Suprapubic skin (tissue), 4 donors: ENCODE data around the gene HCFC1. TPM values are rescaled to one million over a fixed set of nuclear protein-coding genes. Genes with fewer than 3 reads are reported as not detected.

ENCODE experiments used
- DNase-seq, 2 donors: peaks; one replicate each; pipeline ENCODE4 v3.0.0-alpha.2; 2019; ENCODE audit warnings: low spot score in 2 of 2
- H3K27ac ChIP-seq: fragments of 200-600 bp; sonication (generic); one replicate; pipeline ENCODE4 v1.5.1; 2019
- H3K27me3 ChIP-seq: fragments of 200-600 bp; sonication (generic); one replicate; pipeline ENCODE4 v1.5.1; 2019
- H3K36me3 ChIP-seq: fragments of 200-600 bp; sonication (generic); one replicate; pipeline ENCODE4 v1.5.1; 2019
- H3K4me1 ChIP-seq: fragments of 200-600 bp; sonication (generic); one replicate; pipeline ENCODE4 v1.5.1; 2019
- H3K4me3 ChIP-seq: fragments of 200-600 bp; sonication (generic); one replicate; pipeline ENCODE4 v1.5.1; 2019; ENCODE audit warnings: mild to moderate bottlenecking
- H3K9me3 ChIP-seq: fragments of 200-600 bp; sonication (generic); one replicate; pipeline ENCODE4 v1.5.1; 2019
- EP300 ChIP-seq: sonication (generic); formaldehyde crosslinking; IDR thresholded peaks from one replicate; pipeline ENCODE4 v1.6.1; 2017; ENCODE audit warnings: antibody characterized with exemption
- POLR2A ChIP-seq, 2 donors: fragments of 450-650 bp; IDR thresholded peaks; one replicate each; pipeline ENCODE4 v1.6.1; 2017; ENCODE audit warnings: antibody characterized with exemption in 2 of 2, mild to moderate bottlenecking in 2 of 2, moderate library complexity in 2 of 2
- POLR2AphosphoS5 ChIP-seq, 3 donors: sonication (generic); formaldehyde crosslinking; IDR thresholded peaks; one replicate each; pipeline ENCODE4 v1.6.1; 2017; ENCODE audit warnings: antibody characterized with exemption in 3 of 3
- WGBS: methylation state at CpG from one replicate; pipeline ENCODE4 v1.1.5; 2018; 5-methylcytosine and 5-hydroxymethylcytosine counted together
- total RNA-seq, 4 donors: library from RNA; depleted of rRNA; stranded (reverse); fragments of >200 nt; gene quantifications; one replicate each; pipeline ENCODE4 v1.1.0, GENCODE V29; 2016
- TF ChIP-seq, protein P1 (sequence below), 2 donors: fragments of 200-600 bp in 1 of 2; fragments of 450-650 bp in 1 of 2; sonication (generic) in 1 of 2; IDR thresholded peaks; one replicate each; pipeline ENCODE4 v1.5.1; 2016 to 2019; ENCODE audit warnings: antibody characterized with exemption in 2 of 2, mild to moderate bottlenecking in 1 of 2, moderate library complexity in 1 of 2

Gene HCFC1
- total RNA-seq, 4 donors from 2014 or later = 51.9 to 72.2 (median 55.3) TPM

GRCh38 chrX:153989973-153990655, 18.5 kb upstream of the HCFC1 start:
- WGBS = 89% methylated on average over 14 of the region's 14 CpGs
- H3K27ac ChIP-seq = no peak overlapping the region
- H3K9me3 ChIP-seq = no peaks in the 10 kb centered on the region

GRCh38 chrX:153988493-153988892, 16.9 kb upstream of the HCFC1 start:
- peaks cover 18% of the 10 kb centered on the region for H3K4me1 ChIP-seq

More at GRCh38 chrX:153989973-153990655, 18.5 kb upstream of the HCFC1 start:
- no peak overlapping the region for H3K4me3 ChIP-seq
- H3K27me3 ChIP-seq = no peaks in the 10 kb centered on the region
- peaks cover 9% of the 10 kb centered on the region for H3K4me1 ChIP-seq
- H3K36me3 ChIP-seq = no peaks in the 10 kb centered on the region
- TF ChIP-seq POLR2A (IDR thresholded peaks at IDR 0.05) (no peak), EP300 (no peak), POLR2AphosphoS5 (IDR thresholded peaks at IDR 0.05) (no peak)
- TF ChIP-seq, protein P1, sequence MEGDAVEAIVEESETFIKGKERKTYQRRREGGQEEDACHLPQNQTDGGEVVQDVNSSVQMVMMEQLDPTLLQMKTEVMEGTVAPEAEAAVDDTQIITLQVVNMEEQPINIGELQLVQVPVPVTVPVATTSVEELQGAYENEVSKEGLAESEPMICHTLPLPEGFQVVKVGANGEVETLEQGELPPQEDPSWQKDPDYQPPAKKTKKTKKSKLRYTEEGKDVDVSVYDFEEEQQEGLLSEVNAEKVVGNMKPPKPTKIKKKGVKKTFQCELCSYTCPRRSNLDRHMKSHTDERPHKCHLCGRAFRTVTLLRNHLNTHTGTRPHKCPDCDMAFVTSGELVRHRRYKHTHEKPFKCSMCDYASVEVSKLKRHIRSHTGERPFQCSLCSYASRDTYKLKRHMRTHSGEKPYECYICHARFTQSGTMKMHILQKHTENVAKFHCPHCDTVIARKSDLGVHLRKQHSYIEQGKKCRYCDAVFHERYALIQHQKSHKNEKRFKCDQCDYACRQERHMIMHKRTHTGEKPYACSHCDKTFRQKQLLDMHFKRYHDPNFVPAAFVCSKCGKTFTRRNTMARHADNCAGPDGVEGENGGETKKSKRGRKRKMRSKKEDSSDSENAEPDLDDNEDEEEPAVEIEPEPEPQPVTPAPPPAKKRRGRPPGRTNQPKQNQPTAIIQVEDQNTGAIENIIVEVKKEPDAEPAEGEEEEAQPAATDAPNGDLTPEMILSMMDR (IDR thresholded peaks at IDR 0.05) = no peak
- no peak for DNase-seq

GRCh38 chrX:153984351-153985178, 12.9 kb upstream of the HCFC1 start:
- peaks cover 18% of the 10 kb centered on the region for H3K4me1 ChIP-seq
- peak overlapping the region; percentile 59 for H3K27ac ChIP-seq
- 72% methylated on average over 10 of the region's 20 CpGs for WGBS
- no peaks in the 10 kb centered on the region for H3K36me3 ChIP-seq
- no peaks in the 10 kb centered on the region for H3K9me3 ChIP-seq
- no peak overlapping the region for H3K4me3 ChIP-seq
- no peak for DNase-seq
- H3K27me3 ChIP-seq = no peaks in the 10 kb centered on the region
- TF ChIP-seq POLR2A (IDR thresholded peaks at IDR 0.05) (no peak), POLR2AphosphoS5 (IDR thresholded peaks at IDR 0.05) (no peak), EP300 (no peak)
- TF ChIP-seq, protein P1 (IDR thresholded peaks at IDR 0.05) = no peak

More at GRCh38 chrX:153988493-153988892, 16.9 kb upstream of the HCFC1 start:
- Histone ChIP-seq H3K27ac (no peak overlapping the region), H3K36me3 (no peaks in the 10 kb centered on the region), H3K27me3 (no peaks in the 10 kb centered on the region), H3K4me3 (no peak overlapping the region), H3K9me3 (no peaks in the 10 kb centered on the region)
- WGBS = 78% methylated on average over 12 of the region's 12 CpGs
- no peak for DNase-seq
- TF ChIP-seq, protein P1 (IDR thresholded peaks at IDR 0.05) = no peak
- TF ChIP-seq POLR2AphosphoS5 (IDR thresholded peaks at IDR 0.05) (no peak), POLR2A (IDR thresholded peaks at IDR 0.05) (no peak), EP300 (no peak)

DNA sequence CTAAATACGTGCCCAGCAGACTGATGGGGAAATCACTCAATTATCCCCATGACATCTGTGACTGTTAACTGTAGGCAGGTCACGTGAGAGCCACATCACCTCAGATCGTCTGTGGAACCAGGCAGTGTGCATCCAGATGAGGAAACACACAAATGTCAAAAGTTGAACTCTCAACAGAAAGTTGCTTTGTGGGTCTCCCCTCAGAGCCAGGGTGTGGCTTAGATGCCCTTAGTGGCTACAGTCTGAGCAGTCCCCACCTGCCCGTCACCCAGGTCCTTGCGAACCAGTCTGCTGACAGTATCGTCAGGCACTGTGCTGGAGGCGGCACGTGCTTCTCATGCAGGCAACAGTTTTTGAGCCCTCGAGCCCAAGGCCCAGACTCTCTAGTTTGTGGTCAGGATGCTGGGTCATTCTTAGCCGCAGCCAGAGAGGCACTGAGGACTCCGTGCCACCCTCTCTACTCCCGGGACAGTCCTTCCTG, 11.7 kb upstream of the HCFC1 start:
- Histone ChIP-seq H3K36me3 (no peaks in the 10 kb centered on the region), H3K9me3 (no peaks in the 10 kb centered on the region), H3K27me3 (no peaks in the 10 kb centered on the region), H3K4me3 (no peak overlapping the region), H3K4me1 (peaks cover 18% of the 10 kb centered on the region), H3K27ac (no peak overlapping the region)
- TF ChIP-seq POLR2A (IDR thresholded peaks at IDR 0.05) = no peak
- TF ChIP-seq, protein P1 (IDR thresholded peaks at IDR 0.05) = no peak
- no peak for TF ChIP-seq EP300
- no peak for TF ChIP-seq POLR2AphosphoS5 (IDR thresholded peaks at IDR 0.05)
- 88% methylated on average over 11 of the region's 12 CpGs for WGBS
- DNase-seq = no peak
